GM20000 (cell line): ENCODE results near the gene GYG1.

Experiments
- DNase-seq: peaks from one replicate; pipeline ENCODE4 v3.0.0; 2012; ENCODE audit warnings: low spot score
- CTCF ChIP-seq: IDR thresholded peaks from 2 replicates; pipeline ENCODE4 v1.5.1; 2012; ENCODE audit warnings: mild to moderate bottlenecking, control low read depth; ENCODE audit errors: extremely low read depth, missing control alignments

Gene GYG1

DNA sequence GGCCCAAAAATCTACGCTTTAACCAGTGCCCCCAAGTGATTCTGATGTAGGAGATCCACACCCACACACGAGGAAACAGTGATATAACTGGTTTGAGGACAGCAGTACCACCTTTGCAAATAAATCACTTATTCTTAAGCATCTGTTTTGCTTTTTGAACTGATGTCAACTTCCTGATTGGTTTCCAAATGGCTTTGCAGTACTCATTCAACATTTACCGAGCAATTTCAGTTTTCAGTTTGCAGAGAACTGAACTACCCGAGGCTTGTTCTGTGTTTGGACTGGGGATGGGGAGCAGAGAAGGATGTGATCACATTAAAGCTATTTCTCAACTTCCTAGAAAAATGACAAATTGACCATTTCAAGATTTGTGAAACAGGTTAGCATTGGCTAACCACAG is 1.1 kb upstream of the GYG1 start:
- peak; percentile 73 for DNase-seq
- TF ChIP-seq CTCF = no peak

GRCh38 chr3:148992027-148992634 is 791 bp downstream of the GYG1 start:
- no peak for TF ChIP-seq CTCF
- DNase-seq = peak; percentile 62

DNA sequence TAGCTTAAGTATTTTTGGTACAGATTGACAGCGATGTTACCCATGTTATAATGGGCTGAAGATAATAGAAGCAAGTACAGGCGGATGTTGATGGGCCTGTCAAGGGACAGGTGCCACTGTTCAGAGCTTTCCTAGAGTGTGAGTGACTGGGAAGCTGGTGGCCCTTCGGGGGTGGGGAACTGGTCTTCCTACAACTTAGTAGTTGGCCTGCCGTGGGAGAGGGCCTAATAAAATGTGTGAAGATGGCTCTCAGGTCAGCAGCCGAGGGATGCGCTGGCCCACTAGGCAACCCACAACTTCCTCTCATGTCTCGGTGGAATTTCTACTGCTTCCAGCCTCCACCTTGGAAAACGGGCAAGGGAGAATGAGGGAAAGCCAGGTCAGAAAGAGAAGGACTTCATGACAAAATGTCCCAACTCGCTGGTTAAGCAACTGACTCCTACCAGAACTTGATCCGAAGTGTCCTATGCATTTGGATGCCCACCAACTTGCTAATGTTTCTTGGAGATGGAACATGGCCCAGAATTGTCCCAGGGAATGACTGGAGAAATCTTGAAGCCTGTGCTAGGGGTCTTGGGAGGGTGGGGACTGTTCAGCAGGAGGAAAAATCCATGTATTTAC is 1.4 kb downstream of the GYG1 start:
- TF ChIP-seq CTCF = no peak
- no peak for DNase-seq

- no peak for DNase-seq
- no peak for TF ChIP-seq CTCF
Observed at GRCh38 chr3:148997623-148998022, 6.3 kb downstream of the GYG1 start.

DNA sequence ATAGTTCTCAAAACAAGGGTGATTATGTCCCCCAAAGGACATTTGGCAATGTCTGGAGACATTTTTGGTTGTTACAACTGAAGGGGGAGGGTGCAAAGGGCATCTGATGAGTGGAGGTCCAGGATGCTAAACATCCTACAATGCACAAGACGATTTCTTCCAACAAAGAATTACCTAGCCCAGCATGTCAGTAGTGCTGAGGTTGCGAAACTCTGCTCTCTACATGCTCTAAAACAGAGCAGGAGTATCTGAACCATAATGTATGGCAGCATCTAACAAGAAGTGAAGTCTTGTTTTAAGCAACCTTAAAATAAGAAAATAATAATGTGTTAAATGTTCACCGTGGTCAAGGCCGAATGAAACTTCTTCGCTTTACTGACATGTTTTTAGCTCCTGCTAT is 7.0 kb downstream of the GYG1 start:
- TF ChIP-seq CTCF = no peak
- no peak for DNase-seq

- no peak for TF ChIP-seq CTCF
- no peak for DNase-seq
Observed at GRCh38 chr3:148998715-148999423, 7.5 kb downstream of the GYG1 start.

GRCh38 chr3:148999806-149000205 is 8.5 kb downstream of the GYG1 start:
- DNase-seq = peak; percentile 35
- no peak for TF ChIP-seq CTCF
